GM23338 (cell line): ENCODE results near the gene TMEM256.

ENCODE experiments used
- CREB1 ChIP-seq: fragments of 250-450 bp; sonication (Bioruptor Pico); IDR thresholded peaks from 2 replicates; pipeline ENCODE4 v1.5.0; 2020; ENCODE audit warnings: low read depth, mild to moderate bottlenecking, moderate library complexity
- ETS1 ChIP-seq: IDR thresholded peaks from 2 replicates; pipeline ENCODE4 v1.6.1; 2016; ENCODE audit warnings: antibody characterized with exemption
- EZH2 ChIP-seq: fragments of 200-600 bp; sonication (generic); IDR thresholded peaks from one replicate; pipeline ENCODE4 v1.8.0; 2017; ENCODE audit warnings: antibody characterized with exemption, mild to moderate bottlenecking, low read depth; ENCODE audit not compliant: unreplicated experiment
- EZH2phosphoT487 ChIP-seq: fragments of 200-600 bp; sonication (generic); IDR thresholded peaks from one replicate; pipeline ENCODE4 v1.8.1; 2018; ENCODE audit warnings: antibody characterized with exemption; ENCODE audit not compliant: unreplicated experiment
- JUNB ChIP-seq: IDR thresholded peaks from one replicate; pipeline ENCODE4 v1.6.1; 2016; ENCODE audit warnings: antibody characterized with exemption; ENCODE audit not compliant: unreplicated experiment
- NANOG ChIP-seq: IDR thresholded peaks from 2 replicates; pipeline ENCODE4 v1.6.1; 2016; ENCODE audit warnings: antibody characterized with exemption, borderline replicate concordance
- POLR2AphosphoS5 ChIP-seq: IDR thresholded peaks from 2 replicates; pipeline ENCODE4 v1.6.1; 2016; ENCODE audit warnings: antibody characterized with exemption, low read depth
- ZNF114 ChIP-seq: fragments of 250-450 bp; sonication (Bioruptor Pico); IDR thresholded peaks from 2 replicates; pipeline ENCODE4 v1.5.0; 2020; ENCODE audit warnings: mild to moderate bottlenecking, moderate library complexity
- ZNF331 ChIP-seq: fragments of 250-450 bp; sonication (Bioruptor Pico); IDR thresholded peaks from 2 replicates; pipeline ENCODE4 v1.5.0; 2020; ENCODE audit warnings: low read depth, mild to moderate bottlenecking, moderate library complexity
- TF ChIP-seq, protein P1 (sequence below), 2 experiments: fragments of 200-600 bp in 1 of 2; sonication (generic) in 1 of 2; conservative IDR thresholded peaks; 2 replicates each; pipeline versions ENCODE4 v1.5.1 to v1.6.1; 2016 to 2017; ENCODE audit warnings: antibody characterized with exemption in 2 of 2, low read depth in 2 of 2, mild to moderate bottlenecking in 2 of 2, moderate library complexity in 1 of 2
- TF ChIP-seq, protein P2 (sequence below): IDR thresholded peaks from one replicate; pipeline ENCODE4 v1.6.1; 2018; ENCODE audit warnings: antibody characterized with exemption; ENCODE audit not compliant: unreplicated experiment

DNA sequence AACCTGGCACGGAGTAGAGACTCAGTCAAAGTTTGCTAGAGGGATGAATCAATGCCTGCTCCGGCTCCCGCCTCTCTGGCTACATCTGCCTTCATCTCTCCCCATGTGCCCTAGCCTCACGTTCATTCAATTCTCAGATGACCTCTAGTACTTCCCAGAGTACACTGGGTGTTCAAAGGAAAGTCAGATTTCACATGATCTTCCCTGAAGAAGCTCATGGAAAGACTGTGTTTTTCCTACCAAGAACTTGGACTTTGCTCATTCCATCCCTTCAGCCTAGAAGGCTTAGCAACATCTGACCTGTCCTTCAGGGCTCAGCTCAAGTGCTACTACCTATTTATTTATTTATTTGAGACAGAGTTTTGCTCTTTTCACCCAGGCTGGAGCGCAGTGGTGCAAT, 34.1 kb downstream of the TMEM256 start:
- TF ChIP-seq JUNB: no peak
- TF ChIP-seq, protein P1, sequence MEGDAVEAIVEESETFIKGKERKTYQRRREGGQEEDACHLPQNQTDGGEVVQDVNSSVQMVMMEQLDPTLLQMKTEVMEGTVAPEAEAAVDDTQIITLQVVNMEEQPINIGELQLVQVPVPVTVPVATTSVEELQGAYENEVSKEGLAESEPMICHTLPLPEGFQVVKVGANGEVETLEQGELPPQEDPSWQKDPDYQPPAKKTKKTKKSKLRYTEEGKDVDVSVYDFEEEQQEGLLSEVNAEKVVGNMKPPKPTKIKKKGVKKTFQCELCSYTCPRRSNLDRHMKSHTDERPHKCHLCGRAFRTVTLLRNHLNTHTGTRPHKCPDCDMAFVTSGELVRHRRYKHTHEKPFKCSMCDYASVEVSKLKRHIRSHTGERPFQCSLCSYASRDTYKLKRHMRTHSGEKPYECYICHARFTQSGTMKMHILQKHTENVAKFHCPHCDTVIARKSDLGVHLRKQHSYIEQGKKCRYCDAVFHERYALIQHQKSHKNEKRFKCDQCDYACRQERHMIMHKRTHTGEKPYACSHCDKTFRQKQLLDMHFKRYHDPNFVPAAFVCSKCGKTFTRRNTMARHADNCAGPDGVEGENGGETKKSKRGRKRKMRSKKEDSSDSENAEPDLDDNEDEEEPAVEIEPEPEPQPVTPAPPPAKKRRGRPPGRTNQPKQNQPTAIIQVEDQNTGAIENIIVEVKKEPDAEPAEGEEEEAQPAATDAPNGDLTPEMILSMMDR (conservative IDR thresholded peaks at IDR 0.05; ENCODE audit: low read depth in 2 of 2): no peak
- no peak for TF ChIP-seq POLR2AphosphoS5
- no peak for TF ChIP-seq EZH2
- TF ChIP-seq CREB1 (CRISPR knock-in tag): no peak
- no peak for TF ChIP-seq ZNF331
- no peak for TF ChIP-seq EZH2phosphoT487
- no peak for TF ChIP-seq NANOG
- TF ChIP-seq, protein P2, sequence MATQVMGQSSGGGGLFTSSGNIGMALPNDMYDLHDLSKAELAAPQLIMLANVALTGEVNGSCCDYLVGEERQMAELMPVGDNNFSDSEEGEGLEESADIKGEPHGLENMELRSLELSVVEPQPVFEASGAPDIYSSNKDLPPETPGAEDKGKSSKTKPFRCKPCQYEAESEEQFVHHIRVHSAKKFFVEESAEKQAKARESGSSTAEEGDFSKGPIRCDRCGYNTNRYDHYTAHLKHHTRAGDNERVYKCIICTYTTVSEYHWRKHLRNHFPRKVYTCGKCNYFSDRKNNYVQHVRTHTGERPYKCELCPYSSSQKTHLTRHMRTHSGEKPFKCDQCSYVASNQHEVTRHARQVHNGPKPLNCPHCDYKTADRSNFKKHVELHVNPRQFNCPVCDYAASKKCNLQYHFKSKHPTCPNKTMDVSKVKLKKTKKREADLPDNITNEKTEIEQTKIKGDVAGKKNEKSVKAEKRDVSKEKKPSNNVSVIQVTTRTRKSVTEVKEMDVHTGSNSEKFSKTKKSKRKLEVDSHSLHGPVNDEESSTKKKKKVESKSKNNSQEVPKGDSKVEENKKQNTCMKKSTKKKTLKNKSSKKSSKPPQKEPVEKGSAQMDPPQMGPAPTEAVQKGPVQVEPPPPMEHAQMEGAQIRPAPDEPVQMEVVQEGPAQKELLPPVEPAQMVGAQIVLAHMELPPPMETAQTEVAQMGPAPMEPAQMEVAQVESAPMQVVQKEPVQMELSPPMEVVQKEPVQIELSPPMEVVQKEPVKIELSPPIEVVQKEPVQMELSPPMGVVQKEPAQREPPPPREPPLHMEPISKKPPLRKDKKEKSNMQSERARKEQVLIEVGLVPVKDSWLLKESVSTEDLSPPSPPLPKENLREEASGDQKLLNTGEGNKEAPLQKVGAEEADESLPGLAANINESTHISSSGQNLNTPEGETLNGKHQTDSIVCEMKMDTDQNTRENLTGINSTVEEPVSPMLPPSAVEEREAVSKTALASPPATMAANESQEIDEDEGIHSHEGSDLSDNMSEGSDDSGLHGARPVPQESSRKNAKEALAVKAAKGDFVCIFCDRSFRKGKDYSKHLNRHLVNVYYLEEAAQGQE: no peak
- TF ChIP-seq ZNF114 (CRISPR knock-in tag): no peak
- TF ChIP-seq ETS1: no peak
